ENCODE measurements around the gene LTC4S.

Gene LTC4S

DNA sequence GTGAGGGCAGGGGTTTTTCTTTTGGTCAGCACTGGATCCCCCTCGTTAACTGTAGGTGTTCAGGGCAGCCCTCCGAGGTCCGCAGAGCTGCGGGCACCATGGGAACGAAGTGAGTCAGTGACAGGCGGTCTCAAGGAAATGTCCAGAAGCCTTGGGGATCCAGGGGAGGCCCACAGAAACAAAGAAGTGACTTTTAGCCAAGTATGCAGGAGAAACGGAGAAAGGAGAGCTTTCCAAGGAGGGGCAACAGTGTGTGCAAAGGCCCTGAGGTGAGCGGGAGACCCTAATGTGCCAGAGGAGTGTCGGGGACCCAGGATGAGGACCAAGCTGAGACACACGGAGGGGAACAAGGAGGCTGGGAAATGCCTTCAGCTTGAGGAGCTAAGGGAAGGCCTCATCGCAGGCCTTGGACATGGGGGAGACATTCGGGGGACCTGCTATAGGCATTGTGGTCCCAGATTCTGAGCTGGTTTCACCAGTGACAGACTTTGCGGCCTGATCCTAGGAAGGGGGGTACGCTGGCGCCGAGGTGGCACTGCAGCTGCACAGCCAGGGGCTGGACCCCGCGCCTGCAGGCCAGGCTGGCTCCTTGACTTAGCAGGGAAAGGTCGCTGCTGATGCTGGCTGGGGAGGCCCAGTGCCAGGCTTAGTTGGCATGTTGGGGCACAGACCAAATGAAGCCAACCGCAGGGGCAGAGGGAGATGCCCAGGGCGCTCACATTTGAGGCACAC, 3.3 kb downstream of the LTC4S start:
- DNase-seq: no peak

GRCh38 chr5:179797741-179798140, 4.0 kb downstream of the LTC4S start:
- no peak for DNase-seq

GRCh38 chr5:179798144-179798770, 4.5 kb downstream of the LTC4S start:
- DNase-seq: no peak

DNA sequence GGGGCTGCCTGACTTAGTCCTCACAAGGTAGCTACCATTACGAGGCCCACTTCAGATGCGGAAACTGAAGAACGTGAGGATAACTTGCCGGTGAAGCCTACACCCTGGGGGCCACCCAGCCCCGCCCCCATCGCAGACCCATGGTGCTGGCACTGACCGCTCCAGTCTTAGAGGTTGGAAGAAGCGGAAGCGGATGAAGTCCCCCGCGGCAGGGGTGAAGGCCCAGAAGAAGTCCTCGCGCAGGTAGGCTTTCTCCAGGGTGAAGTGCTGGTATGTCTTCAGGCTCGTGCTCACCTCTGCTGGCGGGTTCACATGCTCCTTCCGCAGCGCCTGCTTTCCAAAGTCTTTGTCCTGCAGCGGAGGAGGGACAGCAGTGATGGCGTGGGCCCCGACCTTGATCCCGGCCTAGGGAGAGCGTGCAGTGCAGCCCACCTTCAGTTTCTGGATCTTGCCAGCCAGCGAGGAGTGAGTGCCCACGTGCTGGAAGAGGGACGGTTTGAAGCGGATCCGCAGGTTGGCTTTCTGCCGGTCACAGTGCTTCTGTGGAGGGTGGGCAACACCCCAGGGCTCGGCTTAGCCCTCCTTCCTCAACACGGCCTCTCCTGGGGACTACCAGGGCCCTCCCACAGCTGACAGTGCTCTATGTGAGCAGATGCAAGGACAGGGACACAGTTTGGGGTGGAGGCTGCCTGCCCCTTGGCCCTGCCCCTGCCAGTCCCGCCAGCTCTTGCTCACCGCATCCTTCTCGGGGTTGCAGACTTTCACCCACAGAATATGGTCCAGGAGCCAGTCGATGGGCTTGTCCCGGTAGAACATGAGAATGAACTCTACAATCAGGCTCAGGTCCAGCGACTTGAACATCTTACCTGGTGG, 5.2 kb downstream of the LTC4S start:
- no peak for DNase-seq

- no peak for DNase-seq
Measured at GRCh38 chr5:179799644-179799973, 5.8 kb downstream of the LTC4S start.

- no peak for DNase-seq
Measured at GRCh38 chr5:179800071-179800695, 6.4 kb downstream of the LTC4S start.

DNA sequence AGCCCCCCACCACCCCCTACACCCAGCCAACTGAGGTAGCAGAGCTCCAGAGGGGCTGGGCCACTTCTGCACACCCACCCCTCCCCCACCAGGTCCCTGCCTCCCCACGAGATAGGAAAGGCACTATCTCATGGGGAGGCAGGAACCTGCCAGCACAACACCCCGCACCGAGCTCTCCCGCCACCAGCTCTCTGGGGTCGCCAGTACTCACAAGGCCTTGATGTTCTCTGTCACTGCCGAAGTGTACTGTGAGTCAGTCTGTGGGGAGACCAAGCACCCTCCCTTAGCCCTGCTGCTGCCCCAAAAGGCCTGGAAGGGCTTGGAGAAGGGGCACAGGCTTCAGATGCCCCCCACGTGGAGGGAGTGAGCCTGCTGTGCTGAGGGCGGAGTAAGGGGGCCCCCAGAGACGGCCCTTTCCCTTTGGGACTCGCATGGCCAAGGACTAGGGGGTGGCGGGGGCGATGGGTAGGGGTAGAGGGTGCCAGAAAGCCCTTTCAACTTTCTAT, 7.0 kb downstream of the LTC4S start:
- no peak for DNase-seq

- DNase-seq: peak; percentile 88
Measured at GRCh38 chr5:179801304-179802206, 7.8 kb downstream of the LTC4S start.

- DNase-seq: no peak
Measured at GRCh38 chr5:179802207-179802883, 8.6 kb downstream of the LTC4S start.

GRCh38 chr5:179802950-179803562, 9.3 kb downstream of the LTC4S start:
- DNase-seq: no peak

DNA sequence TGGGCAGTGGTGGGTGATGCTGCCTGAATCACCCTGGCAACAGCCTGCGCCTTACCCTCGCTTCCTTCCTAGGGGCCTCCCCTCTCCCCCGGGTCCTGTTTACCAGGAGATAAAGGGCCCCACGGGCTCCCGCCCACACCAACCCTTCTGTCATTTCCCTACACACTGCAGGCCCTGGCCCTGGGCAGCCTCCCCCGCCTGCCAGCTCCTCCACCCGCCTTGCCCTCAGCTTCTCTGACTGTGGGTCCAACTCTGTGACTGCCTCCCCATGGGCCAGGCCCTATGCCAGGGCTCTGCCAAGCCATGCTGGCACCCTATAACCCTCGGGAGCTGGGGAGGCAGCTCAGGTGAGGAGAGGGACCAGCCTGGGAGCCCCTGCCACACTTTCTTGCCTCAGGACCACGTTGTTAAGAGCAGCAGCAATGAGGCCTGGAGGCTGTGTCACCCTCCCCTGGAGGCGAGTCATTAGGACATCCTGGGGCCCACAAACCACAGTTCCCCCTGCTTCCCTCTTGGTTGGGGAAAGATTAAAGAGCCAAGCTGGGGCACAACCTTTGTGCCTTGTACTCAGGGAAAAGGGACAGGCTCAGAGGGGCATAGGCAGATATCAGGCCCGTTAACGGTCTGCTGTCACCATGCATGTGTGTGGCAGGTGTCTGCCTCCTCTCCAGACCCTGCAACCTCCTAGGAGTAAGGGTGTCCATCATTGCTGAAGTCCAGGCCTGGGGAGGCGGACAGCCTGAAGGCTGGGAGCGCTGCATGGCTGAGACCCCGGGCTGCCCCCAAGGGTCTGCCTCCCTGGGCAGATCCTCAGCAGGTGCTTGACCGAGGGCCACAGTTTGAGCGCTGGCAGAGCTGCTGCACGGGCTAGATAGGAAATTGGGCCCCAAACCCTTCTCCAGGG, 10.1 kb downstream of the LTC4S start:
- peak; percentile 57 for DNase-seq

GRCh38 chr5:179804555-179804947, 10.8 kb downstream of the LTC4S start:
- no peak for DNase-seq

GRCh38 chr5:179805070-179805528, 11.3 kb downstream of the LTC4S start:
- DNase-seq: no peak

DNA sequence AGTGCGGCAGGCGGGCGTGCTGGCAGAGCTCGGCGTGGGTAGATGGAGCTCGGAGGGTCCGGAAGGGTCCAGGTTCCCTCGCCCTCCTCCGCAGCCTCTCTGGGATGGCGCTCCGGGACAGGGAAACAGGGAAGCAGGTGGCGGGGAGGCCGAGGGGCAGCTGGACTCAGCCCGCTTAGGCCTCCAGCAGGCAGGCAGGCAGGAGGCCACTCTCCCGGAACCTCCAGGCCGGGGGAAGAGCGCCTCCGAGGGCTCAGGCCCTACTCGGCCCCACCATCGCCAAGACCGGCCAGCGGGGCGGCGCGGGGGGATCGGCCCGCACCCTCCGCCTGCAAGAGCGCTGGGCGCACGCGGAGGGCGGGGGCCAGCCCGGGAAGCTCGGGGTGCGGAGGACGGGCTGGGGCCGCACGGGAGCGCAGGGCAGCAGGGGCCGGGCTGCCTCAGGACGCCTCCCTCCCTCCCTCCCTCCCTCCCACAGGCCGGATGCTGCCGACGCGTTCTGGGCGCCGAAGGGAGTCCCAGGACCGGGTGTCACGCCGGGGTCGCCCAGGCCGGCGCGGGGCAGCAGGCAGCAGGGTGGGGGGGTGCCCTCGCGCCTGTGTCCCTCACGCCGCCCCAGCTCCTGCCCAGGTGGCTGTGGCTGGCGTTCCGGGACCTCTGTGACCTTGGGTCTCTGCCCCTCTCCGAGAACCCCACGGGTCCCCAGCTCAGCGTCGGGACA, 11.9 kb downstream of the LTC4S start:
- DNase-seq: no peak

- DNase-seq: peak; percentile 72
Measured at GRCh38 chr5:179806250-179807048, 12.7 kb downstream of the LTC4S start, which contains the start of gene MGAT4B. Gene MGAT4B (minus strand): TSS chr5:179806866. CDS start chr5:179806583, 283 bp downstream.

DNA sequence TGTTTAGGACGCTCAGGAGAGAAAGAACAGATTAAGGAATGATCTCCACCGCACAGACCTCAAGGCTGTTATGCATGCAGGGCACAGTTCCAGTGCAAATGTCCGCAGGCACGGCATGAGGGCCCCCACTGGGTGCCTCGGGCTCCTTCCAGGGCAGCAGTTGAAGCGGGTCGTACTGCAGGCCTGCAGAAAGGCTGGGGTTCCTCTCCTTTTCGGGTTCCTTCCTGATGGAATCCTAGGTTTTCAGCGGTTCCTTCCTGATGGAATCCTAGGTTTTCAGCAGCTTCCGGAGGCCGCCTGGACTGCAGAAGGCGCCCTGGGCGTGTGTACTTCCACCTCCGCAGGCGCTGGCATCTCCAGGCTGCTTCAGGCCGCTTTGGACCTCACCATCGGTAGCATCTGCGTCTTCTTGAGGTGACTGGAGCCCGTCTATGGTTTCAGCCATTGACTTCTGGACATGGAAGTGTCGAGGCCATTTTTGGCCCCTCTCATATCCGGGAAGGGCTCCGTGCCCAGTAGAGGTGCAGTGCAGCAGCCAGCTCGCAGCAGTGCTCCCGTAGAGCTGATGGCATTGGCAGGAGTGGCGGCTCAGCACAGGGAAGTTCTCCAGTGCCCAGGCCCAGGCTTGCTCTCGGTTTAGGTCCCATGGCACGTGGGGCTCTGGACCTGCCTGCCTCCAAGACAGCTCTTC, 18.5 kb downstream of the LTC4S start:
- no peak for DNase-seq

GRCh38 chr5:179812997-179813607, 19.3 kb downstream of the LTC4S start:
- no peak for DNase-seq

Measured in stimulated activated CD4-positive, alpha-beta T cell treated with anti-CD3 and anti-CD28 coated beads, Interleukin-4, amount 100 ng/mL, for 1 hour (primary cell).